Measurements from ENCODE around the gene TRPC4AP.

The TRPC4AP gene

GRCh38 chr20:35013421-35014411, 78.9 kb downstream of the TRPC4AP start:
- Histone ChIP-seq H3K4me2 (ENCODE audit: low read depth, low read length, poor library complexity, severe bottlenecking) (no peak overlapping the region), H3K36me3 (ENCODE audit: low read length) (no peaks in the 10 kb centered on the region; the same call in 1 of the 2 replicates), H2AFZ (ENCODE audit: low read depth, low read length, severe bottlenecking) (no peak overlapping the region), H3K9me3 (ENCODE audit: insufficient read depth, low read length) (no peaks in the 10 kb centered on the region), H3K9ac (ENCODE audit: low read length) (no peak overlapping the region), H4K20me1 (ENCODE audit: low read depth, low read length) (no peaks in the 10 kb centered on the region), H3K27me3 (ENCODE audit: low read length) (no peaks in the 10 kb centered on the region), H3K79me2 (ENCODE audit: insufficient read depth, low read length) (no peaks in the 10 kb centered on the region), H3K9me2 (replicated peaks; ENCODE audit: insufficient read depth, low read length) (no peaks in the 10 kb centered on the region), H3K4me3 (ENCODE audit: insufficient read depth, low read length, poor library complexity, severe bottlenecking) (no peak overlapping the region), H3F3A (ENCODE audit: insufficient read depth) (no peaks in the 10 kb centered on the region), H3K27ac (ENCODE audit: low read depth, low read length) (no peak overlapping the region)
- TF ChIP-seq EZH2phosphoT487 (conservative IDR thresholded peaks at IDR 0.05; ENCODE audit: low read length): no peak
- TF ChIP-seq CTCF (IDR thresholded peaks at IDR 0.05; ENCODE audit: insufficient read depth, low read length, poor library complexity, severe bottlenecking): no peak

GRCh38 chr20:35012227-35013069, 80.2 kb downstream of the TRPC4AP start:
- Histone ChIP-seq H2AFZ (ENCODE audit: low read depth, low read length, severe bottlenecking) (no peak overlapping the region), H3K36me3 (ENCODE audit: low read length) (no peaks in the 10 kb centered on the region; the same call in 1 of the 2 replicates), H3K9me2 (replicated peaks; ENCODE audit: insufficient read depth, low read length) (no peaks in the 10 kb centered on the region), H3K4me3 (ENCODE audit: insufficient read depth, low read length, poor library complexity, severe bottlenecking) (no peak overlapping the region), H3K27ac (ENCODE audit: low read depth, low read length) (no peak overlapping the region), H3K9ac (ENCODE audit: low read length) (no peak overlapping the region), H3F3A (ENCODE audit: insufficient read depth) (no peaks in the 10 kb centered on the region), H3K9me3 (ENCODE audit: insufficient read depth, low read length) (no peaks in the 10 kb centered on the region), H3K27me3 (ENCODE audit: low read length) (no peaks in the 10 kb centered on the region), H3K79me2 (ENCODE audit: insufficient read depth, low read length) (no peaks in the 10 kb centered on the region), H4K20me1 (ENCODE audit: low read depth, low read length) (no peaks in the 10 kb centered on the region), H3K4me2 (ENCODE audit: low read depth, low read length, poor library complexity, severe bottlenecking) (no peak overlapping the region)
- TF ChIP-seq EZH2phosphoT487 (conservative IDR thresholded peaks at IDR 0.05; ENCODE audit: low read length) (no peak), CTCF (IDR thresholded peaks at IDR 0.05; ENCODE audit: insufficient read depth, low read length, poor library complexity, severe bottlenecking) (no peak)

- Histone ChIP-seq H3K27ac (ENCODE audit: low read depth, low read length) (no peak overlapping the region), H3K4me2 (ENCODE audit: low read depth, low read length, poor library complexity, severe bottlenecking) (no peak overlapping the region), H3K9ac (ENCODE audit: low read length) (no peak overlapping the region), H3K36me3 (ENCODE audit: low read length) (no peaks in the 10 kb centered on the region; the same call in 1 of the 2 replicates), H3K9me2 (replicated peaks; ENCODE audit: insufficient read depth, low read length) (no peaks in the 10 kb centered on the region), H2AFZ (ENCODE audit: low read depth, low read length, severe bottlenecking) (no peak overlapping the region), H3F3A (ENCODE audit: insufficient read depth) (no peaks in the 10 kb centered on the region), H3K9me3 (ENCODE audit: insufficient read depth, low read length) (no peaks in the 10 kb centered on the region), H3K79me2 (ENCODE audit: insufficient read depth, low read length) (no peaks in the 10 kb centered on the region), H3K4me3 (ENCODE audit: insufficient read depth, low read length, poor library complexity, severe bottlenecking) (no peak overlapping the region), H3K27me3 (ENCODE audit: low read length) (no peaks in the 10 kb centered on the region), H4K20me1 (ENCODE audit: low read depth, low read length) (no peaks in the 10 kb centered on the region)
- TF ChIP-seq CTCF (IDR thresholded peaks at IDR 0.05; ENCODE audit: insufficient read depth, low read length, poor library complexity, severe bottlenecking) (no peak), EZH2phosphoT487 (conservative IDR thresholded peaks at IDR 0.05; ENCODE audit: low read length) (no peak)
Measured at GRCh38 chr20:35011589-35012226, 80.9 kb downstream of the TRPC4AP start.

Data from SU-DHL-6 (cell line).